KOPT-K1 (cell line): Measurements from ENCODE around the gene ST6GALNAC3.
"Not testable (repeated sequence)": the region's sequence is repeated elsewhere in the genome, so short reads cannot be mapped to it uniquely, and the experiment has no call there.

Experiments
- H3K27ac ChIP-seq: fragments of 200-600 bp; sonication (generic); 2 replicates; pipeline ENCODE4 v1.5.1; 2016; ENCODE audit warnings: antibody characterized with exemption, mild to moderate bottlenecking, low read depth, low read length; ENCODE audit not compliant: poor library complexity, severe bottlenecking
- H3K36me3 ChIP-seq: fragments of 200-600 bp; sonication (generic); 2 replicates; pipeline ENCODE4 v1.5.1; 2017; ENCODE audit warnings: antibody characterized with exemption, mild to moderate bottlenecking, low read length, moderate library complexity; ENCODE audit not compliant: insufficient read depth
- H3K9me3 ChIP-seq: fragments of 200-600 bp; sonication (generic); 2 replicates; pipeline ENCODE4 v1.5.1; 2017; ENCODE audit warnings: antibody characterized with exemption, low read length, mild to moderate bottlenecking; ENCODE audit not compliant: insufficient read depth, poor library complexity, severe bottlenecking

ST6GALNAC3 gene

GRCh38 chr1:76337542-76338219, 263.1 kb downstream of the ST6GALNAC3 start:
- Histone ChIP-seq H3K9me3 (no peaks in the 10 kb centered on the region), H3K36me3 (no peaks in the 10 kb centered on the region), H3K27ac (no peak overlapping the region)

- H3K36me3 ChIP-seq, result no peaks in the 10 kb centered on the region
- no peaks in the 10 kb centered on the region for H3K9me3 ChIP-seq
- H3K27ac ChIP-seq, result no peak overlapping the region
These were observed 265.5 kb downstream of the ST6GALNAC3 start for GRCh38 chr1:76340056-76340455.

GRCh38 chr1:76341816-76342215, 267.3 kb downstream of the ST6GALNAC3 start:
- H3K36me3 ChIP-seq, H3K9me3 ChIP-seq, H3K27ac ChIP-seq: not testable (repeated sequence)

- H3K9me3 ChIP-seq, result no peaks in the 10 kb centered on the region
- H3K27ac ChIP-seq, result no peak overlapping the region
- no peaks in the 10 kb centered on the region for H3K36me3 ChIP-seq
These were observed 268.8 kb downstream of the ST6GALNAC3 start for GRCh38 chr1:76343356-76343755.

- Histone ChIP-seq H3K27ac (no peak overlapping the region), H3K9me3 (no peaks in the 10 kb centered on the region), H3K36me3 (no peaks in the 10 kb centered on the region)
These were observed 277.1 kb downstream of the ST6GALNAC3 start for GRCh38 chr1:76351655-76352054.

- H3K36me3 ChIP-seq, result no peaks in the 10 kb centered on the region
- H3K27ac ChIP-seq, result no peak overlapping the region
These were observed 278.3 kb downstream of the ST6GALNAC3 start for GRCh38 chr1:76352741-76353435.

GRCh38 chr1:76354236-76354635, 279.7 kb downstream of the ST6GALNAC3 start:
- no peaks in the 10 kb centered on the region for H3K9me3 ChIP-seq
- no peak overlapping the region for H3K27ac ChIP-seq
- no peaks in the 10 kb centered on the region for H3K36me3 ChIP-seq

More at GRCh38 chr1:76352741-76353435, 278.3 kb downstream of the ST6GALNAC3 start:
- H3K9me3 ChIP-seq, result no peaks in the 10 kb centered on the region

- H3K9me3 ChIP-seq, result no peaks in the 10 kb centered on the region
- no peaks in the 10 kb centered on the region for H3K36me3 ChIP-seq
- no peak overlapping the region for H3K27ac ChIP-seq
These were observed 292.2 kb downstream of the ST6GALNAC3 start for GRCh38 chr1:76366726-76367125.

- H3K36me3 ChIP-seq, result no peaks in the 10 kb centered on the region
- no peak overlapping the region for H3K27ac ChIP-seq
- H3K9me3 ChIP-seq, result no peaks in the 10 kb centered on the region
These were observed 297.4 kb downstream of the ST6GALNAC3 start for GRCh38 chr1:76371941-76372340.

- no peak overlapping the region for H3K27ac ChIP-seq
- H3K9me3 ChIP-seq, result no peaks in the 10 kb centered on the region
- H3K36me3 ChIP-seq, result no peaks in the 10 kb centered on the region
These were observed 299.5 kb downstream of the ST6GALNAC3 start for GRCh38 chr1:76374086-76374485.

GRCh38 chr1:76377247-76377646, 302.7 kb downstream of the ST6GALNAC3 start:
- H3K9me3 ChIP-seq, result no peaks in the 10 kb centered on the region
- no peak overlapping the region for H3K27ac ChIP-seq
- H3K36me3 ChIP-seq, result no peaks in the 10 kb centered on the region

- H3K36me3 ChIP-seq, result no peaks in the 10 kb centered on the region
- no peak overlapping the region for H3K27ac ChIP-seq
- H3K9me3 ChIP-seq, result no peaks in the 10 kb centered on the region
These were observed 305.0 kb downstream of the ST6GALNAC3 start for GRCh38 chr1:76379506-76379905.

GRCh38 chr1:76381450-76382097, 307.0 kb downstream of the ST6GALNAC3 start:
- Histone ChIP-seq H3K27ac (no peak overlapping the region), H3K36me3 (no peaks in the 10 kb centered on the region), H3K9me3 (no peaks in the 10 kb centered on the region)

GRCh38 chr1:76388261-76388660, 313.7 kb downstream of the ST6GALNAC3 start:
- Histone ChIP-seq H3K9me3 (no peaks in the 10 kb centered on the region), H3K36me3 (no peaks in the 10 kb centered on the region), H3K27ac (no peak overlapping the region)

- no peaks in the 10 kb centered on the region for H3K9me3 ChIP-seq
- H3K36me3 ChIP-seq, result no peaks in the 10 kb centered on the region
- no peak overlapping the region for H3K27ac ChIP-seq
These were observed 315.9 kb downstream of the ST6GALNAC3 start for GRCh38 chr1:76390456-76390855.
